SK-N-SH treated with all-trans-retinoic acid at 6 μM for 48 hours (cell line): Measurements from ENCODE around the gene CBFA2T3.

Experiments used
- ATAC-seq: fragments of 200-7000 bp; cut with Tn5 transposase; 3 replicates; pipeline ENCODE4 v1.9.1; 2020; ENCODE audit warnings: mild to moderate bottlenecking, moderate library complexity
- ARNTL ChIP-seq: fragments of 450-650 bp; formaldehyde crosslinking; IDR thresholded peaks from 2 replicates; pipeline ENCODE4 v1.5.0; 2020; ENCODE audit warnings: low read depth, mild to moderate bottlenecking, moderate library complexity, borderline replicate concordance
- CSDC2 ChIP-seq: fragments of 250-450 bp; sonication (Bioruptor Pico); IDR thresholded peaks from 2 replicates; pipeline ENCODE4 v1.5.0; 2020; ENCODE audit warnings: mild to moderate bottlenecking, moderate library complexity
- ESRRG ChIP-seq: fragments of 250-450 bp; sonication (Bioruptor Pico); IDR thresholded peaks from 2 replicates; pipeline ENCODE4 v1.6.1; 2021; ENCODE audit warnings: mild to moderate bottlenecking
- GLIS3 ChIP-seq: fragments of 250-450 bp; sonication (Bioruptor Pico); IDR thresholded peaks from 2 replicates; pipeline ENCODE4 v1.5.0; 2020; ENCODE audit warnings: mild to moderate bottlenecking, moderate library complexity
- OSR1 ChIP-seq: fragments of 250-450 bp; sonication (Bioruptor Pico); IDR thresholded peaks from 2 replicates; pipeline ENCODE4 v1.8.0; 2022; ENCODE audit warnings: moderate library complexity, mild to moderate bottlenecking, inconsistent platforms
- PPARA ChIP-seq: fragments of 250-450 bp; sonication (Bioruptor Pico); IDR thresholded peaks from 2 replicates; pipeline ENCODE4 v1.5.0; 2020; ENCODE audit warnings: mild to moderate bottlenecking, borderline replicate concordance
- TOX ChIP-seq: fragments of 250-450 bp; sonication (Bioruptor Pico); IDR thresholded peaks from 2 replicates; pipeline ENCODE4 v1.8.0; 2021; ENCODE audit warnings: mild to moderate bottlenecking, moderate library complexity, borderline replicate concordance
- ZC3H10 ChIP-seq: fragments of 250-450 bp; sonication (Bioruptor Pico); IDR thresholded peaks from 2 replicates; pipeline ENCODE4 v1.5.1; 2021; ENCODE audit warnings: mild to moderate bottlenecking, moderate library complexity
- ZFP3 ChIP-seq: fragments of 250-450 bp; sonication (Bioruptor Pico); IDR thresholded peaks from 2 replicates; pipeline ENCODE4 v1.5.0; 2020; ENCODE audit warnings: mild to moderate bottlenecking, moderate library complexity
- ZFP30 ChIP-seq: fragments of 450-650 bp; formaldehyde crosslinking; IDR thresholded peaks from 2 replicates; pipeline ENCODE4 v1.5.0; 2022; ENCODE audit warnings: mild to moderate bottlenecking, moderate library complexity
- ZNF565 ChIP-seq: fragments of 450-650 bp; formaldehyde crosslinking; conservative IDR thresholded peaks from 2 replicates; pipeline ENCODE4 v1.5.0; 2020; ENCODE audit warnings: low read depth, mild to moderate bottlenecking, moderate library complexity
- ZNF70 ChIP-seq: fragments of 450-650 bp; formaldehyde crosslinking; IDR thresholded peaks from 2 replicates; pipeline ENCODE4 v1.5.0; 2020; ENCODE audit warnings: mild to moderate bottlenecking, moderate library complexity
- ZNF8 ChIP-seq: fragments of 450-650 bp; formaldehyde crosslinking; IDR thresholded peaks from 2 replicates; pipeline ENCODE4 v1.5.0; 2020; ENCODE audit warnings: mild to moderate bottlenecking, moderate library complexity
- TF ChIP-seq, protein P1 (sequence below): fragments of 250-450 bp; sonication (Bioruptor Pico); IDR thresholded peaks from 2 replicates; pipeline ENCODE4 v1.5.1; 2020; ENCODE audit warnings: low read depth, mild to moderate bottlenecking, moderate library complexity
- TF ChIP-seq, protein P2 (sequence below): fragments of 250-450 bp; sonication (Bioruptor Pico); IDR thresholded peaks from 2 replicates; pipeline ENCODE4 v1.5.0; 2020; ENCODE audit warnings: mild to moderate bottlenecking, moderate library complexity
- TF ChIP-seq, protein P3 (sequence below): fragments of 250-450 bp; sonication (Bioruptor Pico); IDR thresholded peaks from 2 replicates; pipeline ENCODE4 v1.8.0; 2021; ENCODE audit warnings: low read depth, mild to moderate bottlenecking, moderate library complexity, borderline replicate concordance
- TF ChIP-seq, protein P4 (sequence below): fragments of 250-450 bp; sonication (Bioruptor Pico); IDR thresholded peaks from 2 replicates; pipeline ENCODE4 v1.5.1; 2021; ENCODE audit warnings: mild to moderate bottlenecking, moderate library complexity

CBFA2T3 gene

DNA sequence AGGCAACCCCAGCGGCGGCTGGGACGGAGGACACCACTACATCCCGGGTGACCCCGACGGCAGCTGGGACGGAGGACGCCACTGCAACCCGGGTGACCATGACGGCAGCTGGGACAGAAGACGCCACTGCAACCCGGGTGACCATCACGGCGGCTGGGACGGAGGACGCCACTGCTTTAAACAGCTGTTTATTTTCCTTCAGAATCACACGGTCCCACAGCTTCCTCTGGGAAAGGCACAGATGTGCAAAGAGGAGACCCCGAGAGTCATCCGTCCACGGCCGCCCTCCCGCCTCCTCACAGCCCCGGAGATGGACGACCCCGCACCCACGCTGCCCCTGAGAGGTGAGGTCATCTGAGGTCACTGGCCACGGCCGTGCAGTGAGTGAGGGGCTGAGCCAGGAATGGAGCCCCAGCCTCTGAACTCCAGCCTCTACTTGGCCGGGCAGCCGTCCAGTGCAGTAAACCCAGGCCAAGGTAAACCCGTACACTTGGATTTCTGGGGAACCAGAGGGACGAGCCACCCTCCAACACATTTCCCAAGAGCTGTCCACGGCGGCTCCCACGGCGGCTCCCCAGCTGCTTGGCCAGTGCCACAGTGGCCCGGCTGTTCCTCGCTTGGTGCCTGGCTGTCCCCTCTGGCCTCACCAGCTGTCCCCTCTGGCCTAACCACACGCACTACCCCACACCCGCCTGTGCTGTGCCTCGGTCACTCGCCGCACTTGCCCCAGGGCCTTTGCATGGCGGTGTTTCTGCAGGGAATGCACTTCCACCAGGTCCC is 67.4 kb downstream of the CBFA2T3 start:
- no peak for ATAC-seq
- TF ChIP-seq ZC3H10 (CRISPR knock-in tag): no peak
- no peak for TF ChIP-seq ZFP30 (CRISPR knock-in tag)
- no peak for TF ChIP-seq ARNTL (CRISPR knock-in tag)
- no peak for TF ChIP-seq ZNF70
- no peak for TF ChIP-seq ZFP3 (CRISPR knock-in tag)
- TF ChIP-seq ZNF8: no peak
- TF ChIP-seq ESRRG (CRISPR knock-in tag): no peak
- TF ChIP-seq PPARA (CRISPR knock-in tag): no peak
- TF ChIP-seq, protein P1, sequence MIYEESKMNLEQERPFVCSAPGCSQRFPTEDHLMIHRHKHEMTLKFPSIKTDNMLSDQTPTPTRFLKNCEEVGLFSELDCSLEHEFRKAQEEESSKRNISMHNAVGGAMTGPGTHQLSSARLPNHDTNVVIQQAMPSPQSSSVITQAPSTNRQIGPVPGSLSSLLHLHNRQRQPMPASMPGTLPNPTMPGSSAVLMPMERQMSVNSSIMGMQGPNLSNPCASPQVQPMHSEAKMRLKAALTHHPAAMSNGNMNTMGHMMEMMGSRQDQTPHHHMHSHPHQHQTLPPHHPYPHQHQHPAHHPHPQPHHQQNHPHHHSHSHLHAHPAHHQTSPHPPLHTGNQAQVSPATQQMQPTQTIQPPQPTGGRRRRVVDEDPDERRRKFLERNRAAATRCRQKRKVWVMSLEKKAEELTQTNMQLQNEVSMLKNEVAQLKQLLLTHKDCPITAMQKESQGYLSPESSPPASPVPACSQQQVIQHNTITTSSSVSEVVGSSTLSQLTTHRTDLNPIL: no peak
- no peak for TF ChIP-seq TOX
- TF ChIP-seq, protein P2, sequence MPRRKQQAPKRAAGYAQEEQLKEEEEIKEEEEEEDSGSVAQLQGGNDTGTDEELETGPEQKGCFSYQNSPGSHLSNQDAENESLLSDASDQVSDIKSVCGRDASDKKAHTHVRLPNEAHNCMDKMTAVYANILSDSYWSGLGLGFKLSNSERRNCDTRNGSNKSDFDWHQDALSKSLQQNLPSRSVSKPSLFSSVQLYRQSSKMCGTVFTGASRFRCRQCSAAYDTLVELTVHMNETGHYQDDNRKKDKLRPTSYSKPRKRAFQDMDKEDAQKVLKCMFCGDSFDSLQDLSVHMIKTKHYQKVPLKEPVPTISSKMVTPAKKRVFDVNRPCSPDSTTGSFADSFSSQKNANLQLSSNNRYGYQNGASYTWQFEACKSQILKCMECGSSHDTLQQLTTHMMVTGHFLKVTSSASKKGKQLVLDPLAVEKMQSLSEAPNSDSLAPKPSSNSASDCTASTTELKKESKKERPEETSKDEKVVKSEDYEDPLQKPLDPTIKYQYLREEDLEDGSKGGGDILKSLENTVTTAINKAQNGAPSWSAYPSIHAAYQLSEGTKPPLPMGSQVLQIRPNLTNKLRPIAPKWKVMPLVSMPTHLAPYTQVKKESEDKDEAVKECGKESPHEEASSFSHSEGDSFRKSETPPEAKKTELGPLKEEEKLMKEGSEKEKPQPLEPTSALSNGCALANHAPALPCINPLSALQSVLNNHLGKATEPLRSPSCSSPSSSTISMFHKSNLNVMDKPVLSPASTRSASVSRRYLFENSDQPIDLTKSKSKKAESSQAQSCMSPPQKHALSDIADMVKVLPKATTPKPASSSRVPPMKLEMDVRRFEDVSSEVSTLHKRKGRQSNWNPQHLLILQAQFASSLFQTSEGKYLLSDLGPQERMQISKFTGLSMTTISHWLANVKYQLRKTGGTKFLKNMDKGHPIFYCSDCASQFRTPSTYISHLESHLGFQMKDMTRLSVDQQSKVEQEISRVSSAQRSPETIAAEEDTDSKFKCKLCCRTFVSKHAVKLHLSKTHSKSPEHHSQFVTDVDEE (CRISPR knock-in tag): no peak
- TF ChIP-seq, protein P3, sequence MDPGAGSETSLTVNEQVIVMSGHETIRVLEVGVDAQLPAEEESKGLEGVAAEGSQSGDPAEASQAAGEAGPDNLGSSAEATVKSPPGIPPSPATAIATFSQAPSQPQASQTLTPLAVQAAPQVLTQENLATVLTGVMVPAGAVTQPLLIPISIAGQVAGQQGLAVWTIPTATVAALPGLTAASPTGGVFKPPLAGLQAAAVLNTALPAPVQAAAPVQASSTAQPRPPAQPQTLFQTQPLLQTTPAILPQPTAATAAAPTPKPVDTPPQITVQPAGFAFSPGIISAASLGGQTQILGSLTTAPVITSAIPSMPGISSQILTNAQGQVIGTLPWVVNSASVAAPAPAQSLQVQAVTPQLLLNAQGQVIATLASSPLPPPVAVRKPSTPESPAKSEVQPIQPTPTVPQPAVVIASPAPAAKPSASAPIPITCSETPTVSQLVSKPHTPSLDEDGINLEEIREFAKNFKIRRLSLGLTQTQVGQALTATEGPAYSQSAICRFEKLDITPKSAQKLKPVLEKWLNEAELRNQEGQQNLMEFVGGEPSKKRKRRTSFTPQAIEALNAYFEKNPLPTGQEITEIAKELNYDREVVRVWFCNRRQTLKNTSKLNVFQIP (CRISPR knock-in tag): no peak
- TF ChIP-seq, protein P4, sequence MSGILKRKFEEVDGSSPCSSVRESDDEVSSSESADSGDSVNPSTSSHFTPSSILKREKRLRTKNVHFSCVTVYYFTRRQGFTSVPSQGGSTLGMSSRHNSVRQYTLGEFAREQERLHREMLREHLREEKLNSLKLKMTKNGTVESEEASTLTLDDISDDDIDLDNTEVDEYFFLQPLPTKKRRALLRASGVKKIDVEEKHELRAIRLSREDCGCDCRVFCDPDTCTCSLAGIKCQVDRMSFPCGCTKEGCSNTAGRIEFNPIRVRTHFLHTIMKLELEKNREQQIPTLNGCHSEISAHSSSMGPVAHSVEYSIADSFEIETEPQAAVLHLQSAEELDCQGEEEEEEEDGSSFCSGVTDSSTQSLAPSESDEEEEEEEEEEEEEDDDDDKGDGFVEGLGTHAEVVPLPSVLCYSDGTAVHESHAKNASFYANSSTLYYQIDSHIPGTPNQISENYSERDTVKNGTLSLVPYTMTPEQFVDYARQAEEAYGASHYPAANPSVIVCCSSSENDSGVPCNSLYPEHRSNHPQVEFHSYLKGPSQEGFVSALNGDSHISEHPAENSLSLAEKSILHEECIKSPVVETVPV (CRISPR knock-in tag): no peak
- no peak for TF ChIP-seq OSR1 (CRISPR knock-in tag)
- TF ChIP-seq ZNF565 (CRISPR knock-in tag): no peak
- no peak for TF ChIP-seq CSDC2 (CRISPR knock-in tag)

DNA sequence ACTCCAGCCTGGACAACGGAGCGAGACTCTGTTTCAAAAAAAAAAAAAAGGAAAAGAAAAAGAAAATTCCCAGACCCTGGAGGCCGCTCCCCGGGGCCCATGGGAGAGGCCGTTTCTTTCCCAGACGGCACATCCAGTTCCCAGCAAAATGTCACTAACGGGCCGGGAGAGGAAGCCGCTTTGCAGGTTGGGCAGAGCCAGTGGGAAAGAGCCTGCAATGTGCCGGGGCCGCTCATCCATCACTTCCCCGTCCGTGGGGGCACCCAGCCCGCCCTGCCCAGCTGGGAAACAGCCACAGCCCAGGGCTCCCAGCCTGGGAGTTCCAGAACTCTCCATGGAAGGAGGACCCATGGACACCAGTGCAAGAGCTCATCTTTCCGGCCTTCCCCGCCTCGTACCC is 68.7 kb downstream of the CBFA2T3 start:
- TF ChIP-seq OSR1 (CRISPR knock-in tag) (no peak), ZFP30 (CRISPR knock-in tag) (no peak), TOX (no peak), ZNF565 (CRISPR knock-in tag) (no peak), ZFP3 (CRISPR knock-in tag) (no peak), GLIS3 (CRISPR knock-in tag) (no peak), ZC3H10 (CRISPR knock-in tag) (no peak), ARNTL (CRISPR knock-in tag) (no peak)
- TF ChIP-seq, protein P4 (CRISPR knock-in tag): no peak
- TF ChIP-seq, protein P2 (CRISPR knock-in tag): no peak
- ATAC-seq: no peak
